Sigmoid colon (tissue), 7 donors: ENCODE results near the gene GOLGA6A. TPM values are rescaled to one million over a fixed set of nuclear protein-coding genes. Genes with fewer than 3 reads are reported as not detected.
"Not testable (repeated sequence)": the region's sequence is repeated elsewhere in the genome, so short reads cannot be mapped to it uniquely, and the experiment has no call there.

ENCODE experiments used
- DNase-seq: peaks from one replicate; pipeline ENCODE4 v3.0.0-alpha.2; 2019
- H3K27ac ChIP-seq, 4 donors: fragments of 200-600 bp; sonication (generic); one replicate each; pipeline ENCODE4 v1.5.1; 2016 to 2019; ENCODE audit warnings: mild to moderate bottlenecking in 1 of 4
- H3K27me3 ChIP-seq, 3 donors: fragments of 200-600 bp; sonication (generic); one replicate each; pipeline ENCODE4 v1.5.1; 2019; ENCODE audit warnings: mild to moderate bottlenecking in 1 of 3
- H3K36me3 ChIP-seq, 4 donors: fragments of 200-600 bp; sonication (generic); one replicate each; pipeline ENCODE4 v1.5.1; 2016 to 2019
- H3K4me1 ChIP-seq, 4 donors: fragments of 200-600 bp; sonication (generic); one replicate each; pipeline ENCODE4 v1.5.1; 2017 to 2019
- H3K4me3 ChIP-seq, 4 donors: fragments of 200-600 bp; sonication (generic); one replicate each; pipeline ENCODE4 v1.5.1; 2017 to 2019; ENCODE audit warnings: mild to moderate bottlenecking in 2 of 4, moderate library complexity in 1 of 4
- H3K9me3 ChIP-seq, 4 donors: fragments of 200-600 bp in 3 of 4; sonication (generic) in 3 of 4; one replicate each; pipeline versions ENCODE4 v1.5.1 to v1.6.1; 2013 to 2019
- EP300 ChIP-seq, 4 donors: sonication (generic); formaldehyde crosslinking; IDR thresholded peaks; one replicate each; pipeline ENCODE4 v1.6.1; 2017; ENCODE audit warnings: antibody characterized with exemption in 4 of 4
- POLR2A ChIP-seq, 2 donors: fragments of 450-650 bp; IDR thresholded peaks; one replicate each; pipeline ENCODE4 v1.6.1; 2016; ENCODE audit warnings: antibody characterized with exemption in 2 of 2, mild to moderate bottlenecking in 2 of 2, moderate library complexity in 2 of 2
- POLR2AphosphoS5 ChIP-seq, 4 donors: sonication (generic); formaldehyde crosslinking; IDR thresholded peaks; one replicate each; pipeline ENCODE4 v1.6.1; 2017; ENCODE audit warnings: antibody characterized with exemption in 4 of 4
- WGBS, 2 donors: extraction: QIAGEN DNeasy Blood & Tissue Kit; methylation state at CpG; one replicate each; pipeline ENCODE4 v1.1.7; 2013; 5-methylcytosine and 5-hydroxymethylcytosine counted together
- intact Hi-C: fragments of 100-400 bp; cut with DNase I; formaldehyde crosslinking; loops from one replicate; pipeline ENCODE4 v1.15.1; 2023
- polyA plus RNA-seq, 3 donors: library from polyadenylated mRNA; stranded (reverse); fragments of 200-250 nt; gene quantifications; one replicate each; pipeline ENCODE4 v1.2.3, GENCODE V29; 2013
- total RNA-seq, 4 donors: library from RNA; depleted of rRNA; stranded (reverse); fragments of >200 nt; gene quantifications; one replicate each; pipeline ENCODE4 v1.1.0, GENCODE V29; 2016
- TF ChIP-seq, protein P1 (sequence below), 4 experiments: fragments of 450-650 bp in 3 of 4; fragments of 200-600 bp in 1 of 4; IDR thresholded peaks; one replicate each; pipeline ENCODE4 v1.5.1; 2016 to 2019; ENCODE audit warnings: antibody characterized with exemption in 4 of 4, mild to moderate bottlenecking in 3 of 4, moderate library complexity in 2 of 4
- donor health status: healthy with polysubstance abuse.
- donor health status: Bipolar disorder and iron deficiency.
- donor health status: healthy.

GOLGA6A gene
- total and polyA plus RNA-seq, 7 donors, result not detected

DNA sequence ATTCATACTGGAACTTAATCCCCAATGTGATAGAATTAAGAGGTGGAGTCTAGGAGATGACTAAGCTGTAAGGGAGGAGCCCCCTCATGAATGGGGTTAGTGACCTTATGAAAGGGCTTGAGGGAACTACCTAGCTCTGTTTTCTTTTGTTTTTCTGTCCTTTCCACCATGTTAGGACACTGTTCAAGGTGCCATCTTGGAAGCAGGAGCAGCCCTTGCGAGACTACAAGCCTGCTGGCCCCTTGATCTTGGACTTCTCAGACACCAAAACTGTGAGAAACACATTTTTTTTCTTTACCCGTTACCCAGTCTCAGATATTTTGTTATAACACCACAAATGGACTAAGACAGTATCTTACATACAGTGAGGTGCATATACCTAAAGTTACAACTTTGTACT lies 26.5 kb downstream of the GOLGA6A start:
- no peak for DNase-seq
- intact Hi-C loops, result loop anchor here (10.0 kb wide), 1 partner anchor 249 kb away; no protein-coding TSS in a partner anchor
- no peak overlapping the region for H3K27ac ChIP-seq

DNA sequence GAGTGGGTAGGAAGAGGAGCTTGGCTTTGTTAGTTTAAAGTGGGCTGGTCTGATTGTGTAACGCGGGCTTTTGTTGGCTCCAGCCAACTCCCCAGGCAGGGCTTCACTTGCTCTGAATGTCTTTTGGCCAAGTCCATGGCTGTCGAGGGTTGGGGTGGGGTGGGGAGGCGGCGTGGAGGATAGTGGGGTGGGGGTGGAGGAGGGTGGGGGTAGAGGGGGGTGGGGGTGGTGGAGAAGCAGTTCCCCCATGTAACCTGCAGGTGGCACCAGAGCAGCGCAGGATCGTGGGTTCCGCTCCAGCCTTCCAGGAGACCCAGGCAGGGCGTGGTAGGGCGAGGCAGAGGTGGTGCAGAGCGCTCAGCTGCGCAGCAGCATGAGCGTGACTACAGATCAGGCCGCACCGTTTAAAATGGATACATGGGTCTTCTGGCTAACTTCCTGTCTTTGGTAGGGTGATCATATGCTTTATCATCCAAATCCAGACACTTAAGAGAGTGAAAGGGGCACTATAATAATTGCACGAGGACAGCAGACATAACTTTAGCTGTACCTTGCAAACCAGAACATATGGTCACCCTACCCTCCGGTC lies 28.3 kb downstream of the GOLGA6A start:
- peak overlapping the region in 2 of 4 donors; percentile 8 to 13 for H3K4me3 ChIP-seq
- no peaks in the 10 kb centered on the region for H3K27me3 ChIP-seq
- H3K36me3 ChIP-seq, result no peaks in the 10 kb centered on the region
- H3K9me3 ChIP-seq, result no peaks in the 10 kb centered on the region
- peak overlapping the region in 3 of 4 donors; percentile 35 to 59 (median 38) for H3K27ac ChIP-seq
- TF ChIP-seq EP300 (IDR thresholded peaks at IDR 0.05), result no peak
- TF ChIP-seq, protein P1, sequence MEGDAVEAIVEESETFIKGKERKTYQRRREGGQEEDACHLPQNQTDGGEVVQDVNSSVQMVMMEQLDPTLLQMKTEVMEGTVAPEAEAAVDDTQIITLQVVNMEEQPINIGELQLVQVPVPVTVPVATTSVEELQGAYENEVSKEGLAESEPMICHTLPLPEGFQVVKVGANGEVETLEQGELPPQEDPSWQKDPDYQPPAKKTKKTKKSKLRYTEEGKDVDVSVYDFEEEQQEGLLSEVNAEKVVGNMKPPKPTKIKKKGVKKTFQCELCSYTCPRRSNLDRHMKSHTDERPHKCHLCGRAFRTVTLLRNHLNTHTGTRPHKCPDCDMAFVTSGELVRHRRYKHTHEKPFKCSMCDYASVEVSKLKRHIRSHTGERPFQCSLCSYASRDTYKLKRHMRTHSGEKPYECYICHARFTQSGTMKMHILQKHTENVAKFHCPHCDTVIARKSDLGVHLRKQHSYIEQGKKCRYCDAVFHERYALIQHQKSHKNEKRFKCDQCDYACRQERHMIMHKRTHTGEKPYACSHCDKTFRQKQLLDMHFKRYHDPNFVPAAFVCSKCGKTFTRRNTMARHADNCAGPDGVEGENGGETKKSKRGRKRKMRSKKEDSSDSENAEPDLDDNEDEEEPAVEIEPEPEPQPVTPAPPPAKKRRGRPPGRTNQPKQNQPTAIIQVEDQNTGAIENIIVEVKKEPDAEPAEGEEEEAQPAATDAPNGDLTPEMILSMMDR (IDR thresholded peaks at IDR 0.05), result peak in 3 of 4 experiments; percentile 18 to 79 (median 27)
- peak in 1 of 4 donors; percentile 20 for TF ChIP-seq POLR2AphosphoS5 (IDR thresholded peaks at IDR 0.05)
- no peak for TF ChIP-seq POLR2A (IDR thresholded peaks at IDR 0.05)
- H3K4me1 ChIP-seq, result peaks cover 0 to 43% (median 38%) of the 10 kb centered on the region in 4 donors
- peak; percentile 94 for DNase-seq
- 3 to 10% methylated on average over 17 of the region's 17 CpGs for WGBS, 2 donors
- intact Hi-C loops, result loop anchor here (10.0 kb wide), 1 partner anchor 251 kb away; no protein-coding TSS in a partner anchor

More for the DNA sequence above, 26.5 kb downstream of the GOLGA6A start:
- Histone ChIP-seq H3K27me3 (no peaks in the 10 kb centered on the region), H3K9me3 (no peaks in the 10 kb centered on the region), H3K4me1 (peaks cover 0 to 34% (median 31%) of the 10 kb centered on the region in 4 donors), H3K36me3 (no peaks in the 10 kb centered on the region), H3K4me3 (no peak overlapping the region)
- WGBS, 2 donors, result 85 to 95% methylated on average over 2 of the region's 2 CpGs
- TF ChIP-seq, protein P1 (IDR thresholded peaks at IDR 0.05), result no peak
- TF ChIP-seq EP300 (IDR thresholded peaks at IDR 0.05), result no peak
- no peak for TF ChIP-seq POLR2AphosphoS5 (IDR thresholded peaks at IDR 0.05)
- no peak for TF ChIP-seq POLR2A (IDR thresholded peaks at IDR 0.05)

DNA sequence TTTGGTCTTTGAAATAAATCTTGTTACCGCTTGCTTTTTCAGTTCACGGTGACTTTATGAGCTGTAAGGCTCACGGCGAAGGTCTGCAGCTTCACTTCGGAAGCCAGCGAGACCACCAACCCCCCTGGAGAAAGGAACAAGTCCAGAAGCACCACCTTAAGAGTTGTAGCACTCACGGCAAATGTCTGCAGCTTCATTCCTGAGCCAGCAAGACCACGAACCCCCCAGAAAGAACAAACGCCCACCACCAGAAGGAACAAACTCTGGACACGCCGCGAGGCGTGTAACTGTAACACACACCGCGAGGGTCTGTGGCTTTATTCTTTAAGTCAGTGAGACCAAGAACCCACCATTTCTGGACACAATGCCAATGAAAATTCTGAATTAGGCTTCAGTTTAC lies 28.8 kb downstream of the GOLGA6A start:
- H3K4me3 ChIP-seq, result no peak overlapping the region
- peak overlapping the region; percentile 35 to 59 (median 40) for H3K27ac ChIP-seq
- H3K9me3 ChIP-seq, result no peaks in the 10 kb centered on the region
- TF ChIP-seq POLR2AphosphoS5 (IDR thresholded peaks at IDR 0.05) (no peak), POLR2A (IDR thresholded peaks at IDR 0.05) (no peak), EP300 (IDR thresholded peaks at IDR 0.05) (no peak)
- TF ChIP-seq, protein P1 (IDR thresholded peaks at IDR 0.05), result no peak
- H3K27me3 ChIP-seq, result no peaks in the 10 kb centered on the region
- WGBS, 2 donors, result 67 to 77% methylated on average over 15 of the region's 15 CpGs
- no peak for DNase-seq
- H3K36me3 ChIP-seq, result no peaks in the 10 kb centered on the region
- H3K4me1 ChIP-seq, result peaks cover 0 to 46% (median 42%) of the 10 kb centered on the region in 4 donors
- intact Hi-C loops, result loop anchor here (10.0 kb wide), 1 partner anchor 251 kb away; no protein-coding TSS in a partner anchor

DNA sequence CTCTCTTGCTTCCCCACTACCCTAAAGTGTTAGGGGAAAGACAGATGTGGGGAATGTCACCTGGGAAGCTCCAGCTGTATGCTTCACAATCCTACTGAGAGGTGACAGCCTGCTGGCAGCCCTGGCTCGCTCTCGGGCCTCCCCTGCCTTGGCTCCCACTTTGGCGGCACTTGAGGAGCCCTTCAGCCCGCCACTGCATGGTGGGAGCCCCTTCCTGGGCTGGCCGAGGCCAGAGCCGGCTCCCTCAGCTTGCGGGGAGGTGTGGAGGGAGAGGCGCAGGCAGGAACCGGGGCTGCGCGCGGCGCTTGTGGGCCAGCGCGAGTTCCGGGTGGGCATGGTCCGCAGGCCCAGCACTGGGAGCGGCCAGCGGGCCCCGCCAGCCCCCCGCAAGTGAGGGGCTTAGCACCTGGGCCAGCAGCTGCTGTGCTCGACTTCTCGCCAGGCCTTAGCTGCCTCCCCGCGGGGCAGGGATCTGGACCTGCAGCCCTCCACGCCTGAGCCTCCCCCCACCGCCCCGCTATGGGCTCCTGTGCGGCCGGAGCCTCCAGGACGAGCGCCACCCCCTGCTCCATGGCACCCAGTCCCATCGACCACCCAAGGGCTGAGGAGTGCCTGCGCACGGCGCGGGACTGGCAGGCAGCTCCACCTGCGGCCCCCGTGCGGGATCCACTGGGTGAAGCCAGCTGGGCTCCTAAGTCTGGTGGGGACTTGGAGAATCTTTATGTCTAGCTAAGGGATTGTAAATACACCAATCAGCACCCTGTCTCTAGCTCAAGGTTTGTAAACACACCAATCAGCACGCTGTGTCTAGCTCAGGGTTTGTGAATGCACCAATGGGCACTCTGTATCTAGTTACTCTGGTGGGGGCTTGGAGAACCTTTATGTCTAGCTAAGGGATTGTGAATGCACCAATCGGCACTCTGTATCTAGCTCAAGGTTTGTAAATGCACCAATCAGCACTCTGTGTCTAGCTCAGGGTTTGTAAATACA lies 29.8 kb downstream of the GOLGA6A start:
- not testable (repeated sequence) for H3K27me3 ChIP-seq, H3K9me3 ChIP-seq, H3K36me3 ChIP-seq, H3K4me3 ChIP-seq
- DNase-seq, result peak; percentile 65
- intact Hi-C loops, result loop anchor here (10.0 kb wide), 1 partner anchor 252 kb away; no protein-coding TSS in a partner anchor
- peaks cover 0 to 54% (median 49%) of the 10 kb centered on the region in 4 donors for H3K4me1 ChIP-seq
- WGBS, 2 donors, result 89 to 91% methylated on average over 42 of the region's 42 CpGs
- H3K27ac ChIP-seq, result peak overlapping the region; percentile 43 to 82 (median 80)
